CD4-positive, alpha-beta T cell treated with Interleukin-17A for 1 hour (primary cell): ENCODE data around the gene EIF4A3.
"Not testable (repeated sequence)": the region's sequence is repeated elsewhere in the genome, so short reads cannot be mapped to it uniquely, and the experiment has no call there.

Experiments used
- DNase-seq: peaks from one replicate; pipeline ENCODE4 v3.0.0-alpha.2; 2020

EIF4A3 gene

GRCh38 chr17:80097844-80098691, 48.9 kb downstream of the EIF4A3 start:
- no peak for DNase-seq

GRCh38 chr17:80097127-80097621, 49.8 kb downstream of the EIF4A3 start:
- DNase-seq: no peak

DNA sequence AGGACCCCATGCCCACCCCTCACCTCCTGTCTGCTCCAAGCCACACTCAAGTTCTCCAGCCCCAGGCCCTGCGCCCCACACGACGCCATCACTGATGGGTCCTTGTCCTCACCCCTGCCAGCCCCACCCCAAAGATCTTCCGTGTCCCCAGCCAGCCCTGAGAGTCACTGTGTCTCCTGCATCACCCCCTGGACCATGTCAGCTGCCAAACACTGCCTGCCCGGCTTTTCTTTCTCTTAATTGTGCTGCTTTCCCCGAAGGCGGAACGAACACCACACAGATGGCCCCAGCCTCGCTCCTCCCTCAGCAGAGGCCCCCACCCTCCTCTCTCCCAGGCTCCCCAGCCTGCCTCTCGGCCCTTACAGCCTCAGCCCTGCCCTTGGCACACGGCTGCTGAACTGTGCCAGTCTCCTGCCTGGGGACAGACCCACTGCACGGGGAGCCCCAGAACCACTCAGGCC, 50.3 kb downstream of the EIF4A3 start:
- DNase-seq: no peak

GRCh38 chr17:80095844-80096475, 51.0 kb downstream of the EIF4A3 start:
- DNase-seq: no peak

- no peak for DNase-seq
Observed at GRCh38 chr17:80095038-80095843, 51.7 kb downstream of the EIF4A3 start.

DNA sequence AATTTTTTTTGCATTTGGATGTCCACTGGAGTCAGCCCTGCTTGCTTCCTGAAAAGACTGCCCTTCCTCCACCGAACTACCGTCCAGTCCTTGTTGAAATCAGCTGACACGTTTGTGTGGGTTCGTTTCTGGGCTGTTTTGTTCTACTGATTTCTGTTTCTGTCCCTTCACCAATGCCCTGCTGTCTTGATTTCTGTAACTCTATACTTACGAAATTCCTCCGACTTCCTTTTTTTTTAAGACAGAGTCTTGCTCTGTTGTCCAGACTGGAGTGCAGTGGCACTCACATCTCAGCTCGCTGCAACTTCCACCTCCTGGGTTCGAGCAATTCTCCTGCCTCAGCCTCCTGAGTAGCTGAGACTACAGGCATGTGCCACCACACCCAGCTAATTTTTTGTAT, 54.0 kb downstream of the EIF4A3 start:
- DNase-seq: no peak

DNA sequence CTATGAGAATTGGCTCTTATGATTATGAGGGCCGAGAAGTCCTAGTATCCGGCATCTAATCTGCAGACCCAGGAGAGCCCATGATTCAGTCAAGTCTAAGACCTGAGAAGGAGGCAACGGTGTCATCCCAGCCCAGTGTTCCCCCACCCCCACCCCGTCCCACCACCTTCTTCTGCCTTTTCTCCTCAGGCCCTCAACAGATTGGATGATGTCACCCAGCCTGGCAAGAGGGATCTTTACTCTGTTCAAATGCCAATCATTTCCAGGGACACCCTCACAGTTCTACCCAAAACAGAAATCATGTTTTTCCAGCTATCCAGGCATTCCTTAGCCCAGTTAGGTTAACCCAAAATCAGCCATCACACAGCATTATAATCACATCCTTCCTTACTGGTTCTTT, 55.6 kb downstream of the EIF4A3 start:
- no peak for DNase-seq

- DNase-seq: not testable (repeated sequence)
Observed at GRCh38 chr17:80090164-80090563, 56.8 kb downstream of the EIF4A3 start.

DNA sequence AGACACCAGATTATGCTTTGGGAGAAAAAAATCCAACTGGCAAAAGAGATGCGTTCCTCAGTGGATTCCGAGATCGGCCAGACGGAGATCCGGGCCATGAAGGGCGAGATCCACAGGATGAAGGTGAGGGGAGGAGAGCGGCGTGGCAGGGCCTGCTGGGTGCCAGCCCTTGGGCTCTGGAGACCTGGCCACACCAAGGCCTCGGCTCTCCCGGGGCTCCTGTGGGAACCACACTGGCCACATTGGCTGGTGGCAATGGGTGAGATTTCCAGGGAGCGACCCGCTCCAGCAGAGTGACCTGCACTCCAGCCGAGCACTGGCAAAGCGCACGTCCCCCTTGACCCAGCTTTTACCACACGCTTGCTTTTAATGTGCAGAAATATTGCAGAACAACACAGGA, 57.2 kb downstream of the EIF4A3 start:
- no peak for DNase-seq

DNA sequence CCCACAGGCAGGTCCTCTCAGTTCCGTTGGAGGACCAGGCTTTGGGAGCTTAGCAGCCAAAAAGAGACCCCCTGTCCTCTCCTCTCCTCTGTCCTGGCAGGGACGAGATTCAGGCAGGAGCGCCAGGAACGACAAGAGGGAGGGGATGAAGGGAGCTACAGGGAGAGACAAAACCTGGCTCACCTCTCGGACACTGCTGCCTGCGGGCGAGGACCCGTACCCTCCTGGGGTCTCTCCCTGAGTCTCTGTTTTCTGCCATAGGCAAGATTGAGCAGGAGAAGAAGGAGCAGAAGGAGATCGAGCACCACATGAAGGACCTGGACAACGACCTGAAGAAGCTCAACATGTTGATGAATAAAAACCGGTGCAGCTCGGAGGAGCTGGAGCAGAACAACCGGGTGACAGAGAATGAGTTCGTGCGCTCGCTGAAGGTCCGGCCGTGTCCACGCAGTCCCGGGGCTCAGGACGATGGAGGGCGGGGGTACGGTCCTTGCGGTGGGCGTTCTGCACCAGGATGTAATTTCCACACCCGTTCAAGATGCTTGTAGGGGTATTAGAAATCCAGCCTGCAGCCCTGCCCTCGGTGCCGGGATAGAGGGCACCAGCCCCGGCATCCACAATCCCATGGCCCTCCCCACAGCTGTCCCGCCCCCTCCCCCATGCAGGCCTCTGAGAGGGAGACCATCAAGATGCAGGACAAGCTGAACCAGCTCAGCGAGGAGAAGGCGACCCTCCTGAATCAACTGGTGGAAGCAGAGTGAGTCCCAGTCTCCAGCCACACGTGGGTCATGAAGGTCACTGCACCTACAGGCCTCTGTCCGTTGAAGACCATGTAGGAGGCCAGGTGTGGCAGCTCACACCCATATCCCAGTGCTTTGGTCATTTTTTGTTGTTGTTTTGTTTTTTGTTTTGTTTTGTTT, 59.3 kb downstream of the EIF4A3 start:
- DNase-seq: no peak

- DNase-seq: no peak
Observed at GRCh38 chr17:80086616-80087015, 60.3 kb downstream of the EIF4A3 start.

- DNase-seq: no peak
Observed at GRCh38 chr17:80086081-80086480, 60.8 kb downstream of the EIF4A3 start.

GRCh38 chr17:80084773-80085172, 62.2 kb downstream of the EIF4A3 start:
- DNase-seq: no peak
